NCI-H69 (cell line): ENCODE measurements around the gene AKR1C4.

ENCODE experiments used
- DNase-seq: peaks from one replicate; lab custom pipeline; 2025; lab: John Stamatoyannopoulos, UW

AKR1C4 gene

DNA sequence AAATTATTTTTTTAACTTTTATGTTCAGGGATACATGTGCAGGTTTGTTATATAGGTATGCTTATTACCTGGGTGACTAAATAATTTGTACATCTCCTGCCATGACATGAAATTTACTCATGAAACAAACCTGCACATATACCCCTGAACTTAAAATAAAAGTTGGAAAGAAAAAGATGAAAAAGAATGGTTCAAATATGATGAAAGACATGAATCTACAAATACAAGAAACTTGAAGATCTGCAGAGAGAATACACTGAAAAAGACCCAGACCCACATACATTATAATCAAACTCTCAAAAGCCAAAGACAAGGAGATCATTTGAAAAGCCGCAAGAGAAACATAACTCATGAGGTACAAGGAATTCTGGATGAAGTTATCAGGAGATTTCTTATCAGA is 70.2 kb downstream of the AKR1C4 start:
- no peak for DNase-seq

DNA sequence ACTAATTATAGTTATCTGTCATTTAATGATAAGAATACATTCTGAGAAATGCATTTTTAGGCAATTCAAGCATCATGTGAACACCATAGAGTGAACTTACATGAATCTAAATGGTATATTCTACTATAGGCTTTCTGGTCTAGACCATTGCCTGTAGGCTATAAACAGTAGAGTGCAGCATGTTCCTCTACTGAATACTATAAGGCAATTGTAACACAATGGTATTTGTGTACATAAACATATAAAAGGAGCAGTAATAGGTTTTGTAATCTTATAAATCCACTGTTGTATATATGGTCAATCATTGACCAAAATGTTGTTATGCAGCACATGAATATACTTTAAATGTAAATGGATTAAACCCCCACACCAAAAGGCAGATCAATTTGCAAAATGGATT is 71.6 kb downstream of the AKR1C4 start:
- DNase-seq = no peak
